Skin epidermis (tissue), 12 donors: ENCODE measurements around the gene MRPL18.
"Not testable (repeated sequence)": the region's sequence is repeated elsewhere in the genome, so short reads cannot be mapped to it uniquely, and the experiment has no call there.

Source experiments
- H3K27ac ChIP-seq, 21 experiments: fragments of 200-600 bp; sonication (generic) in 11 of 21; one replicate each; pipeline ENCODE4 v1.5.0; 2020; ENCODE audit warnings: mild to moderate bottlenecking in 3 of 21, inconsistent platforms in 2 of 21, moderate library complexity in 2 of 21
- H3K4me3 ChIP-seq, 7 experiments: fragments of 200-600 bp; sonication (generic) in 2 of 7; one replicate each; pipeline ENCODE4 v1.5.0; 2020; ENCODE audit warnings: inconsistent platforms in 2 of 7, mild to moderate bottlenecking in 2 of 7, moderate library complexity in 1 of 7

The MRPL18 gene

GRCh38 chr6:159766906-159767305 lies 23.4 kb upstream of the MRPL18 start:
- Histone ChIP-seq H3K4me3 (no peak overlapping the region), H3K27ac (no peak overlapping the region)

- H3K4me3 ChIP-seq, result no peak overlapping the region
- no peak overlapping the region for H3K27ac ChIP-seq
These were observed 20.8 kb upstream of the MRPL18 start for GRCh38 chr6:159769470-159769869.

- no peak overlapping the region for H3K4me3 ChIP-seq
These were observed 18.1 kb upstream of the MRPL18 start for GRCh38 chr6:159772196-159772595.

GRCh38 chr6:159777240-159777904 lies 12.9 kb upstream of the MRPL18 start:
- no peak overlapping the region for H3K27ac ChIP-seq
- H3K4me3 ChIP-seq, result no peak overlapping the region

More at GRCh38 chr6:159772196-159772595, 18.1 kb upstream of the MRPL18 start:
- H3K27ac ChIP-seq, result no peak overlapping the region

GRCh38 chr6:159778131-159778530 lies 12.1 kb upstream of the MRPL18 start:
- Histone ChIP-seq H3K27ac (no peak overlapping the region), H3K4me3 (no peak overlapping the region)

GRCh38 chr6:159778542-159779103 lies 11.6 kb upstream of the MRPL18 start:
- no peak overlapping the region for H3K4me3 ChIP-seq
- no peak overlapping the region for H3K27ac ChIP-seq

GRCh38 chr6:159788276-159788675 lies 2.0 kb upstream of the MRPL18 start:
- H3K4me3 ChIP-seq, result peak overlapping the region; percentile 86 to 100 (median 95)

GRCh38 chr6:159788753-159789376 lies 1.4 kb upstream of the MRPL18 start:
- Histone ChIP-seq H3K27ac (peak overlapping the region; percentile 80 to 98 (median 93)), H3K4me3 (peak overlapping the region; percentile 86 to 100 (median 95))

More at GRCh38 chr6:159788276-159788675, 2.0 kb upstream of the MRPL18 start:
- peak overlapping the region in 17 of 21 experiments; percentile 80 to 98 (median 93) for H3K27ac ChIP-seq

- Histone ChIP-seq H3K27ac (peak within 1 kb of the TSS; percentile 80 to 98 (median 93)), H3K4me3 (peak within 1 kb of the TSS; percentile 86 to 100 (median 95))
These were observed 704 bp upstream of the MRPL18 start, which contains the start of gene TCP1 for GRCh38 chr6:159789377-159790148. Gene TCP1, minus strand, starts transcription at chr6:159789602. Its CDS starts 134 bp downstream, at chr6:159789468.

GRCh38 chr6:159790956-159791598 lies 810 bp downstream of the MRPL18 start:
- peak overlapping the region; percentile 86 to 100 (median 95) for H3K4me3 ChIP-seq
- peak overlapping the region in 20 of 21 experiments; percentile 52 to 98 (median 91) for H3K27ac ChIP-seq

GRCh38 chr6:159794976-159795375 lies 4.7 kb downstream of the MRPL18 start:
- not testable (repeated sequence) for H3K4me3 ChIP-seq, H3K27ac ChIP-seq

- no peak overlapping the region for H3K4me3 ChIP-seq
- H3K27ac ChIP-seq, result no peak overlapping the region
These were observed 7.3 kb downstream of the MRPL18 start for GRCh38 chr6:159797554-159797953.

- H3K27ac ChIP-seq, result peak within 1 kb of the TSS in 1 of 21 experiments; percentile 34
- H3K4me3 ChIP-seq, result peak within 1 kb of the TSS in 2 of 7 experiments; percentile 7 to 12
These were observed 10.0 kb downstream of the MRPL18 start, which contains the start of gene PNLDC1 for GRCh38 chr6:159800141-159800865. Gene PNLDC1, plus strand, starts transcription at chr6:159800276. Its CDS starts 32 bp downstream, at chr6:159800308.

GRCh38 chr6:159801935-159802334 lies 11.7 kb downstream of the MRPL18 start:
- H3K4me3 ChIP-seq, result no peak overlapping the region
- no peak overlapping the region for H3K27ac ChIP-seq

GRCh38 chr6:159804504-159804903 lies 14.2 kb downstream of the MRPL18 start:
- peak overlapping the region in 2 of 21 experiments; percentile 34 for H3K27ac ChIP-seq

GRCh38 chr6:159805440-159806020 lies 15.3 kb downstream of the MRPL18 start:
- H3K4me3 ChIP-seq, result no peak overlapping the region
- peak overlapping the region in 2 of 21 experiments; percentile 17 to 19 for H3K27ac ChIP-seq

More at GRCh38 chr6:159804504-159804903, 14.2 kb downstream of the MRPL18 start:
- H3K4me3 ChIP-seq, result no peak overlapping the region

GRCh38 chr6:159806021-159806458 lies 15.8 kb downstream of the MRPL18 start:
- no peak overlapping the region for H3K4me3 ChIP-seq
- peak overlapping the region in 1 of 21 experiments; percentile 19 for H3K27ac ChIP-seq
